T-cell (primary cell): ENCODE results near the gene BUD23. TPM values are rescaled to one million over a fixed set of nuclear protein-coding genes. Genes with fewer than 3 reads are reported as not detected.

Experiments
- ATAC-seq, 4 experiments: fragments of 200-7000 bp in 3 of 4; fragments of 150-1000 bp in 1 of 4; cut with Tn5 transposase; replicated peaks in 1 of 4; 1 replicate in 3 of 4; 2 replicates in 1 of 4; pipeline ENCODE4 v1.10.0; 2021; ENCODE audit warnings: moderate library complexity in 3 of 4, mild to moderate bottlenecking in 2 of 4, moderate number of reproducible peaks in 1 of 4
- CTCF ChIA-PET, 2 donors: fragments of 300-600 bp; sonication (Branson Sonifier 250); formaldehyde crosslinking; loops; one replicate each; lab custom pipeline; 2022; ENCODE audit warnings: antibody characterized with exemption in 2 of 2; lab: Charles Lee
- POLR2A ChIA-PET, 2 donors: fragments of 300-600 bp; sonication (Branson Sonifier 250); formaldehyde crosslinking; loops; one replicate each; lab custom pipeline; 2022; ENCODE audit warnings: antibody characterized with exemption in 2 of 2; lab: Charles Lee
- DNase-seq, 35 experiments: peaks; one replicate each; pipeline versions ENCODE4 v3.0.0 to v3.0.0-alpha.2; 2013 to 2023
- H3K27ac ChIP-seq: one replicate; pipeline ENCODE4 v1.5.1; 2013; ENCODE audit warnings: low read length
- H3K27me3 ChIP-seq, 2 experiments: replicated peaks in 1 of 2; 1 replicate in 1 of 2; 2 replicates in 1 of 2; pipeline versions ENCODE4 v1.6.1 to v1.7.0; 2013; ENCODE audit warnings: low read length in 1 of 2, mixed read lengths in 1 of 2; ENCODE audit not compliant: control insufficient read depth in 2 of 2, insufficient read depth in 2 of 2; ENCODE audit errors: extremely low read depth in 1 of 2
- H3K36me3 ChIP-seq, 2 donors: 1 replicate in 1 of 2; 2 replicates in 1 of 2; pipeline versions ENCODE4 v1.6.1 to v1.7.0; 2013; ENCODE audit warnings: low read length in 1 of 2; ENCODE audit not compliant: control insufficient read depth in 2 of 2, insufficient read depth in 1 of 2; ENCODE audit errors: extremely low read depth in 1 of 2
- H3K4me1 ChIP-seq, 2 experiments: 1 replicate in 1 of 2; 2 replicates in 1 of 2; pipeline versions ENCODE4 v1.6.1 to v1.7.0; 2013; ENCODE audit warnings: low read length in 2 of 2, mixed read lengths in 1 of 2; ENCODE audit not compliant: insufficient read depth in 2 of 2, control insufficient read depth in 1 of 2; ENCODE audit errors: extremely low read depth in 1 of 2
- H3K4me3 ChIP-seq, 2 donors: 1 replicate in 1 of 2; 2 replicates in 1 of 2; pipeline versions ENCODE4 v1.5.1 to v1.7.0; 2013; ENCODE audit warnings: mild to moderate bottlenecking in 2 of 2, low read length in 1 of 2, moderate library complexity in 1 of 2; ENCODE audit not compliant: control insufficient read depth in 1 of 2; ENCODE audit errors: extremely low read depth in 1 of 2
- H3K9me3 ChIP-seq: 2 replicates; pipeline ENCODE4 v1.7.0; 2013
- H3K27ac Mint-ChIP-seq, 2 donors: one replicate each; pipeline ENCODE4 v1.8.0; 2020 to 2021; ENCODE audit warnings: mild to moderate bottlenecking in 2 of 2, mixed read lengths in 2 of 2
- H3K27me3 Mint-ChIP-seq, 2 donors: one replicate each; pipeline ENCODE4 v1.8.0; 2021 to 2022; ENCODE audit warnings: mixed read lengths in 2 of 2
- H3K36me3 Mint-ChIP-seq: one replicate; pipeline ENCODE4 v1.8.0; 2021; ENCODE audit warnings: mixed read lengths
- H3K4me1 Mint-ChIP-seq, 3 donors: one replicate each; pipeline ENCODE4 v1.8.0; 2020 to 2022; ENCODE audit warnings: mixed read lengths in 3 of 3, mild to moderate bottlenecking in 1 of 3
- H3K4me3 Mint-ChIP-seq, 3 donors: one replicate each; pipeline ENCODE4 v1.8.0; 2020 to 2022; ENCODE audit warnings: mild to moderate bottlenecking in 3 of 3, mixed read lengths in 3 of 3, moderate library complexity in 3 of 3
- H3K9me3 Mint-ChIP-seq, 3 donors: one replicate each; pipeline ENCODE4 v1.8.0; 2020 to 2022; ENCODE audit warnings: mixed read lengths in 3 of 3
- WGBS: methylation state at CpG from one replicate; pipeline ENCODE4 v1.1.5; 2013; ENCODE audit warnings: missing lambda C conversion rate; ENCODE audit not compliant: insufficient coverage; 5-methylcytosine and 5-hydroxymethylcytosine counted together
- total RNA-seq, 35 experiments: library from RNA in 6 of 35; stranded (reverse) in 6 of 35; fragments of 120-200 nt in 1 of 35; gene quantifications; one replicate each; pipeline versions ENCODE4 v1.2.1 to v1.2.4 and lab custom pipeline; 2013 to 2026

BUD23 gene
- total RNA-seq, 5 donors from 2014 or later (not counting 1 experiment from before 2014, with no cell fraction given), result 66.9 to 90.0 (median 71.2) TPM

DNA sequence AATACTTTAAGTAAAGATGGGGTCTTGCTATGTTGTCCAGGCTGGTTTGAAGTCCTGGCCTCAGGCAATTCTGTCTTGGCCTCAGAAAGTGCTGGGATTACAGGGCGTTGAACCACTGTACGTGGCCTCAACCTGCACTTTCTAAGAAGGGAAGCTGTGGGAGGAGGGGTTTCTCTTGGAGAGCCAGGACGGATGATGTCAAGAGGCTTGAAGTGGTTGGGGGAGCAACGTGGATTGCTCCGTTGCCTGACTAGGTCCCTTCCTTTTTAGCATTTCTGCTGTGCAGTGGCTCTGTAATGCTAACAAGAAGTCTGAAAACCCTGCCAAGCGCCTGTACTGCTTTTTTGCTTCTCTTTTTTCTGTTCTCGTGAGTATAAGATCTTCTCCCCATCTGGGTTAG is 7.2 kb downstream of the BUD23 start:
- WGBS, result 86% methylated on average over 6 of the region's 7 CpGs
- Mint-ChIP-seq H3K36me3 (peaks cover 48% of the 10 kb centered on the region), H3K4me3 (no peak overlapping the region), H3K27me3 (no peaks in the 10 kb centered on the region), H3K4me1 (peaks cover 6 to 17% (median 12%) of the 10 kb centered on the region in 3 donors), H3K27ac (no peak overlapping the region), H3K9me3 (no peaks in the 10 kb centered on the region)
- Histone ChIP-seq H3K4me1 (no peaks in the 10 kb centered on the region), H3K4me3 (no peak overlapping the region), H3K27ac (no peak overlapping the region), H3K9me3 (no peaks in the 10 kb centered on the region), H3K27me3 (no peaks in the 10 kb centered on the region), H3K36me3 (peaks cover 35 to 80% of the 10 kb centered on the region in 2 donors)
- ChIA-PET POLR2A (interaction anchor here in 1 of 2 donors (0.7 kb wide), 1 partner anchor 15 kb away, joined by 3 read pairs; no protein-coding TSS in a partner anchor), CTCF (no interaction called here)
- ATAC-seq, result no peak
- DNase-seq, result no peak

DNA sequence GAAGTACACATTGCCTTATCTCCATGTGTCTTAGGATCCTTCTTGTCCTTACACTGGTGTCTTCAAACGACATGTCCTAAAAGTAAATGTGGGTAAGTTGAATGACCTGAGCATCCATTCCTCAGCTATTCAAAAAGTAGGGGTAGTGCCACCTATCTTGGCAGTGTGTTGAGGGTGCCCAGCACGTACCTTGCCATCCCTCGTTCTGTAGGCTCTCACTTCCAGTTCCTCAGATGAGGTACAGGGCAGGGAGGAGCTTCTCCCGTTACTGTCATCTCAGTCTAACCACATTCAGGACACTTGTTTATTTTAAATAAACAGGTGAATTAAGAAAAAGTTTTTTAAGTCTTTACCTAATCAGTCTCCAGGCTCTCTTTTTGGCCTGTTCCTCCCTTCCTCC is 13.0 kb downstream of the BUD23 start:
- peaks cover 28 to 74% of the 10 kb centered on the region in 2 donors for H3K36me3 ChIP-seq
- Mint-ChIP-seq H3K27me3 (no peaks in the 10 kb centered on the region), H3K4me3 (no peak overlapping the region), H3K36me3 (peaks cover 53% of the 10 kb centered on the region), H3K27ac (no peak overlapping the region), H3K9me3 (no peaks in the 10 kb centered on the region), H3K4me1 (no peaks in the 10 kb centered on the region)
- H3K27me3 ChIP-seq, result no peaks in the 10 kb centered on the region
- no peak overlapping the region for H3K4me3 ChIP-seq
- H3K27ac ChIP-seq, result no peak overlapping the region
- H3K9me3 ChIP-seq, result no peaks in the 10 kb centered on the region
- no CpG with 5 or more reads among the region's 4 CpGs for WGBS
- ChIA-PET CTCF (interaction anchor here in 1 of 2 donors (0.6 to 0.7 kb wide), 2 partner anchors 16 to 33 kb away, joined by 4 to 6 read pairs; no protein-coding TSS in a partner anchor), POLR2A (interaction anchor here in 1 of 2 donors (0.5 to 0.7 kb wide), 2 partner anchors 9 to 16 kb away, joined by 3 read pairs; no protein-coding TSS in a partner anchor)
- no peak for DNase-seq
- no peak for ATAC-seq
- no peaks in the 10 kb centered on the region for H3K4me1 ChIP-seq

GRCh38 chr7:73698410-73698809 is 15.0 kb downstream of the BUD23 start:
- H3K4me1 Mint-ChIP-seq, result peaks cover 0 to 4% (median under 1%) of the 10 kb centered on the region in 3 donors
- Histone ChIP-seq H3K27me3 (no peaks in the 10 kb centered on the region), H3K4me1 (peaks cover 0 to 2% of the 10 kb centered on the region in 2 experiments), H3K9me3 (no peaks in the 10 kb centered on the region), H3K27ac (no peak overlapping the region), H3K36me3 (peaks cover 20 to 58% of the 10 kb centered on the region in 2 donors), H3K4me3 (no peak overlapping the region)
- H3K27ac Mint-ChIP-seq, result no peak overlapping the region
- no peaks in the 10 kb centered on the region for H3K27me3 Mint-ChIP-seq
- H3K36me3 Mint-ChIP-seq, result peaks cover 50% of the 10 kb centered on the region
- H3K4me3 Mint-ChIP-seq, result no peak overlapping the region
- H3K9me3 Mint-ChIP-seq, result no peaks in the 10 kb centered on the region
- WGBS, result 95% methylated on average over 7 of the region's 7 CpGs
- ChIA-PET CTCF (interaction anchor here in 1 of 2 donors (0.6 kb wide), 3 partner anchors 49 to 225 kb away, joined by 3 to 4 read pairs (median 3); no protein-coding TSS in a partner anchor), POLR2A (interaction anchor here (0.5 to 1.2 kb wide), 7 partner anchors 12 to 113 kb away, joined by 3 to 7 read pairs (median 3); partner anchors contain the start of genes ABHD11 (in 1 of the 2) and MLXIPL (in 1 of the 2))
- no peak for ATAC-seq
- no peak for DNase-seq

DNA sequence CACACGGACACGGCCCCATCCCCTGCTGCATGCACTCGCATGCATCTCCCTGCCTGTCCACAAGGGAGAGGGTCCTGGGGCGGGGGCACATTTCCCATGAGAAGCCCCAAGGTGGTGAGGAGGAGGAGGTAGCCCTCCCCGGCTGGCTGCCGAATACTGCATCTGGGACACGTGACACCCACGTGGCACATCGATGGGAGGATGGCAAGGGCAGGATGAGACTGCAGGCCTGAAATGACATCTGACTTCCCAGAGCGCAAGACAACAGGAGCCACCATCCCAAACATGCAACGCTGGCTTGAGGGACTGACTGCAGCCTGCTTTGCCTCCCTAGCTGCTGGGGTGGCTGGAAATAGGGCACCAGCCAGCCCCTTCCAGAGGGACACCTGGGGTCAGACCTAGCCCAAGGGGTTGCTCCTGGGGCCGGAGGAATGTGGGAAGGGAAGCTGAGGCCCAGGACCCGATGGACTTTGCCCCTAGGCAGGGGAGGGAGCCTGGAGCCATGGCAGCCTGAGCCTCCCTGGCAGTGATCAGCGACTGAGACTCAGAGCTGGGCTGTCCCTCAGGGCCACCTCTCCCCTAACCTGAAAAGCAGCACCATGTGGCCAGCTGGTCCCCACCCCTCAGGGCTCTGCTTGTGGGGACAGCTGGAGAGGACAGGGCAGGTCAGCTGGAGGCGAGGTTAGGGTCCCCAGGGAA is 16.1 kb downstream of the BUD23 start:
- no peak for ATAC-seq
- Histone ChIP-seq H3K27me3 (no peaks in the 10 kb centered on the region), H3K4me3 (no peak overlapping the region), H3K9me3 (no peaks in the 10 kb centered on the region), H3K27ac (no peak overlapping the region), H3K36me3 (peaks cover 17 to 46% of the 10 kb centered on the region in 2 donors), H3K4me1 (peaks cover 0 to 10% of the 10 kb centered on the region in 2 experiments)
- H3K27ac Mint-ChIP-seq, result no peak overlapping the region
- no peak overlapping the region for H3K4me3 Mint-ChIP-seq
- H3K4me1 Mint-ChIP-seq, result peaks cover 0 to 4% (median 3%) of the 10 kb centered on the region in 3 donors
- no peaks in the 10 kb centered on the region for H3K9me3 Mint-ChIP-seq
- ChIA-PET POLR2A (no interaction called here), CTCF (no interaction called here)
- no peak for DNase-seq
- WGBS, result 90% methylated on average over 15 of the region's 15 CpGs
- H3K36me3 Mint-ChIP-seq, result peaks cover 45% of the 10 kb centered on the region
- H3K27me3 Mint-ChIP-seq, result no peaks in the 10 kb centered on the region

GRCh38 chr7:73700069-73700423 is 16.6 kb downstream of the BUD23 start:
- Histone ChIP-seq H3K27ac (no peak overlapping the region), H3K9me3 (no peaks in the 10 kb centered on the region), H3K36me3 (peaks cover 12 to 41% of the 10 kb centered on the region in 2 donors), H3K4me1 (peaks cover 0 to 10% of the 10 kb centered on the region in 2 experiments), H3K27me3 (no peaks in the 10 kb centered on the region), H3K4me3 (no peak overlapping the region)
- ChIA-PET CTCF (no interaction called here), POLR2A (interaction anchor here in 1 of 2 donors (1.1 kb wide), 1 partner anchor 9 kb away, joined by 4 read pairs; no protein-coding TSS in a partner anchor)
- Mint-ChIP-seq H3K27ac (no peak overlapping the region), H3K4me1 (peaks cover 0 to 4% (median 3%) of the 10 kb centered on the region in 3 donors), H3K4me3 (no peak overlapping the region), H3K9me3 (no peaks in the 10 kb centered on the region), H3K36me3 (peaks cover 42% of the 10 kb centered on the region), H3K27me3 (no peaks in the 10 kb centered on the region)
- 96% methylated on average over 13 of the region's 14 CpGs for WGBS
- no peak for ATAC-seq
- no peak for DNase-seq

GRCh38 chr7:73700581-73701134 is 17.3 kb downstream of the BUD23 start:
- H3K27ac Mint-ChIP-seq, result no peak overlapping the region
- no peak for ATAC-seq

More at GRCh38 chr7:73700581-73701134, 17.3 kb downstream of the BUD23 start:
- ChIA-PET CTCF (interaction anchor here in 1 of 2 donors (0.7 to 1.9 kb wide), 3 partner anchors 17 to 143 kb away, joined by 3 to 4 read pairs (median 3); partner anchors contain the start of gene BCL7B), POLR2A (interaction anchor here in 1 of 2 donors (0.6 to 1.1 kb wide), 3 partner anchors 9 to 179 kb away, joined by 4 to 5 read pairs (median 4); no protein-coding TSS in a partner anchor)
- WGBS, result 92% methylated on average over 14 of the region's 15 CpGs
- Histone ChIP-seq H3K27me3 (no peaks in the 10 kb centered on the region), H3K4me1 (peaks cover 0 to 10% of the 10 kb centered on the region in 2 experiments), H3K36me3 (peaks cover 8 to 35% of the 10 kb centered on the region in 2 donors), H3K4me3 (no peak overlapping the region), H3K9me3 (no peaks in the 10 kb centered on the region), H3K27ac (no peak overlapping the region)
- no peaks in the 10 kb centered on the region for H3K9me3 Mint-ChIP-seq
- no peak overlapping the region for H3K4me3 Mint-ChIP-seq
- no peak for DNase-seq
- H3K36me3 Mint-ChIP-seq, result peaks cover 38% of the 10 kb centered on the region
- peaks cover 0 to 4% (median 3%) of the 10 kb centered on the region in 3 donors for H3K4me1 Mint-ChIP-seq
- no peaks in the 10 kb centered on the region for H3K27me3 Mint-ChIP-seq
